K562 (cell line): Measurements from ENCODE around the gene SERPINA9.

Experiments used
- CBX5 ChIP-seq: IDR thresholded peaks from 2 replicates; pipeline ENCODE4 v1.6.1; 2014; ENCODE audit warnings: low read depth, borderline replicate concordance
- CREM ChIP-seq: IDR thresholded peaks from 2 replicates; pipeline ENCODE4 v1.6.1; 2014; ENCODE audit warnings: antibody characterized with exemption, low read depth
- HNRNPH1 ChIP-seq: fragments of 200-400 bp; formaldehyde crosslinking; optimal IDR thresholded peaks from 2 replicates; pipeline ENCODE3; 2017; ENCODE audit warnings: low read depth, mild to moderate bottlenecking, low read length, moderate library complexity
- POLR2A ChIP-seq: fragments of 450-650 bp; conservative IDR thresholded peaks from 2 replicates; pipeline ENCODE4 v1.6.1; 2016
- SNRNP70 ChIP-seq: fragments of 200-400 bp; formaldehyde crosslinking; optimal IDR thresholded peaks from 2 replicates; pipeline ENCODE3; 2017; ENCODE audit warnings: low read depth, low read length
- TAF1 ChIP-seq: IDR thresholded peaks from 2 replicates; pipeline ENCODE4 v1.6.1; 2011; ENCODE audit warnings: mild to moderate bottlenecking, low read length, moderate library complexity; ENCODE audit not compliant: insufficient read depth, control insufficient read depth, severe bottlenecking; ENCODE audit errors: extremely low read depth
- THRAP3 ChIP-seq: fragments of 450-650 bp; IDR thresholded peaks from 2 replicates; pipeline ENCODE4 v1.6.1; 2016; ENCODE audit warnings: mild to moderate bottlenecking, inconsistent platforms, borderline replicate concordance
- ZNF253 ChIP-seq: fragments of 250-450 bp; sonication (Bioruptor Pico); conservative IDR thresholded peaks from 2 replicates; pipeline ENCODE4 v1.6.1; 2021; ENCODE audit warnings: mild to moderate bottlenecking
- TF ChIP-seq, protein P1 (sequence below): fragments of 200-800 bp; sonication (Bioruptor generic); IDR thresholded peaks from 2 replicates; pipeline ENCODE4 v1.6.1; 2017; ENCODE audit warnings: missing genetic modification characterization, missing compliant biosample characterization
- TF ChIP-seq, protein P2 (sequence below): sonication (generic); formaldehyde crosslinking; IDR thresholded peaks from 2 replicates; pipeline ENCODE4 v1.8.0; 2022; ENCODE audit warnings: mild to moderate bottlenecking, missing genetic modification reagents
- TF ChIP-seq, protein P3 (sequence below): fragments of 450-650 bp; IDR thresholded peaks from 2 replicates; pipeline ENCODE4 v1.6.1; 2016
- TF ChIP-seq, protein P4 (sequence below), 2 experiments: fragments of 450-650 bp in 1 of 2; sonication (generic) in 1 of 2; formaldehyde crosslinking in 1 of 2; IDR thresholded peaks in 1 of 2; conservative IDR thresholded peaks in 1 of 2; 2 replicates each; pipeline versions ENCODE4 v1.6.1 to v1.8.1; 2016 to 2023; ENCODE audit warnings: mild to moderate bottlenecking in 2 of 2, moderate library complexity in 2 of 2, inconsistent platforms in 1 of 2, missing genetic modification reagents in 1 of 2

DNA sequence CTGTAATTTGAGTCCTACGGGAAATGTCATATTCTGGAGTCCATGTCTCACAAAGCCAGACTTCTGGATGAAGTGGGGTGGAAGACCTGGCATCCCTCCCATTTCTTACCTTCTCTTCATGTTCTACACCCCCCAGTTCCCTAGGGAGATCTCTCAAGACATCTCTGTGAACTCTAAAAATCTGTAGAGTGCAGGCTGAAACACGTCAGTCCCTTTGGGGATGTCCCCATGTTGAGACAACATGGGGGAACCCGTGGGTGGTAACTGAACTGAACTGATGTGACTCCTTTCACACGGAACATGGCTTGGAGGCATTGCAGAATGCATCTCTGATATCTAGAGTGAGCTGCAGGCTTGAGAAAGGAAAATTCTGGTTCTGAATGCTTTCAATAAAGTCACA, 18.1 kb upstream of the SERPINA9 start:
- no peak for TF ChIP-seq TAF1
- TF ChIP-seq SNRNP70 = no peak
- TF ChIP-seq, protein P1, sequence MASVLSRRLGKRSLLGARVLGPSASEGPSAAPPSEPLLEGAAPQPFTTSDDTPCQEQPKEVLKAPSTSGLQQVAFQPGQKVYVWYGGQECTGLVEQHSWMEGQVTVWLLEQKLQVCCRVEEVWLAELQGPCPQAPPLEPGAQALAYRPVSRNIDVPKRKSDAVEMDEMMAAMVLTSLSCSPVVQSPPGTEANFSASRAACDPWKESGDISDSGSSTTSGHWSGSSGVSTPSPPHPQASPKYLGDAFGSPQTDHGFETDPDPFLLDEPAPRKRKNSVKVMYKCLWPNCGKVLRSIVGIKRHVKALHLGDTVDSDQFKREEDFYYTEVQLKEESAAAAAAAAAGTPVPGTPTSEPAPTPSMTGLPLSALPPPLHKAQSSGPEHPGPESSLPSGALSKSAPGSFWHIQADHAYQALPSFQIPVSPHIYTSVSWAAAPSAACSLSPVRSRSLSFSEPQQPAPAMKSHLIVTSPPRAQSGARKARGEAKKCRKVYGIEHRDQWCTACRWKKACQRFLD (CRISPR knock-in tag) = no peak
- TF ChIP-seq, protein P2, sequence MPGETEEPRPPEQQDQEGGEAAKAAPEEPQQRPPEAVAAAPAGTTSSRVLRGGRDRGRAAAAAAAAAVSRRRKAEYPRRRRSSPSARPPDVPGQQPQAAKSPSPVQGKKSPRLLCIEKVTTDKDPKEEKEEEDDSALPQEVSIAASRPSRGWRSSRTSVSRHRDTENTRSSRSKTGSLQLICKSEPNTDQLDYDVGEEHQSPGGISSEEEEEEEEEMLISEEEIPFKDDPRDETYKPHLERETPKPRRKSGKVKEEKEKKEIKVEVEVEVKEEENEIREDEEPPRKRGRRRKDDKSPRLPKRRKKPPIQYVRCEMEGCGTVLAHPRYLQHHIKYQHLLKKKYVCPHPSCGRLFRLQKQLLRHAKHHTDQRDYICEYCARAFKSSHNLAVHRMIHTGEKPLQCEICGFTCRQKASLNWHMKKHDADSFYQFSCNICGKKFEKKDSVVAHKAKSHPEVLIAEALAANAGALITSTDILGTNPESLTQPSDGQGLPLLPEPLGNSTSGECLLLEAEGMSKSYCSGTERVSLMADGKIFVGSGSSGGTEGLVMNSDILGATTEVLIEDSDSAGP = no peak
- no peak for TF ChIP-seq ZNF253 (CRISPR knock-in tag)
- TF ChIP-seq, protein P3, sequence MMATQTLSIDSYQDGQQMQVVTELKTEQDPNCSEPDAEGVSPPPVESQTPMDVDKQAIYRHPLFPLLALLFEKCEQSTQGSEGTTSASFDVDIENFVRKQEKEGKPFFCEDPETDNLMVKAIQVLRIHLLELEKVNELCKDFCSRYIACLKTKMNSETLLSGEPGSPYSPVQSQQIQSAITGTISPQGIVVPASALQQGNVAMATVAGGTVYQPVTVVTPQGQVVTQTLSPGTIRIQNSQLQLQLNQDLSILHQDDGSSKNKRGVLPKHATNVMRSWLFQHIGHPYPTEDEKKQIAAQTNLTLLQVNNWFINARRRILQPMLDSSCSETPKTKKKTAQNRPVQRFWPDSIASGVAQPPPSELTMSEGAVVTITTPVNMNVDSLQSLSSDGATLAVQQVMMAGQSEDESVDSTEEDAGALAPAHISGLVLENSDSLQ = no peak
- TF ChIP-seq CBX5 = no peak
- no peak for TF ChIP-seq THRAP3
- TF ChIP-seq HNRNPH1 = no peak
- no peak for TF ChIP-seq CREM
- no peak for TF ChIP-seq POLR2A
- TF ChIP-seq, protein P4, sequence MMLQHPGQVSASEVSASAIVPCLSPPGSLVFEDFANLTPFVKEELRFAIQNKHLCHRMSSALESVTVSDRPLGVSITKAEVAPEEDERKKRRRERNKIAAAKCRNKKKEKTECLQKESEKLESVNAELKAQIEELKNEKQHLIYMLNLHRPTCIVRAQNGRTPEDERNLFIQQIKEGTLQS (IDR thresholded peaks at IDR 0.05) = no peak
- TF ChIP-seq, protein P4 (CRISPR knock-in tag; conservative IDR thresholded peaks at IDR 0.05) = no peak
